CD4-positive, alpha-beta T cell treated with Interleukin-1 beta for 1 hour (primary cell): ENCODE results near the gene ARHGEF1.
"Not testable (repeated sequence)": the region's sequence is repeated elsewhere in the genome, so short reads cannot be mapped to it uniquely, and the experiment has no call there.

Experiments used
- DNase-seq, 2 donors: peaks; one replicate each; pipeline ENCODE4 v3.0.0-alpha.2; 2020 to 2022

ARHGEF1 gene

DNA sequence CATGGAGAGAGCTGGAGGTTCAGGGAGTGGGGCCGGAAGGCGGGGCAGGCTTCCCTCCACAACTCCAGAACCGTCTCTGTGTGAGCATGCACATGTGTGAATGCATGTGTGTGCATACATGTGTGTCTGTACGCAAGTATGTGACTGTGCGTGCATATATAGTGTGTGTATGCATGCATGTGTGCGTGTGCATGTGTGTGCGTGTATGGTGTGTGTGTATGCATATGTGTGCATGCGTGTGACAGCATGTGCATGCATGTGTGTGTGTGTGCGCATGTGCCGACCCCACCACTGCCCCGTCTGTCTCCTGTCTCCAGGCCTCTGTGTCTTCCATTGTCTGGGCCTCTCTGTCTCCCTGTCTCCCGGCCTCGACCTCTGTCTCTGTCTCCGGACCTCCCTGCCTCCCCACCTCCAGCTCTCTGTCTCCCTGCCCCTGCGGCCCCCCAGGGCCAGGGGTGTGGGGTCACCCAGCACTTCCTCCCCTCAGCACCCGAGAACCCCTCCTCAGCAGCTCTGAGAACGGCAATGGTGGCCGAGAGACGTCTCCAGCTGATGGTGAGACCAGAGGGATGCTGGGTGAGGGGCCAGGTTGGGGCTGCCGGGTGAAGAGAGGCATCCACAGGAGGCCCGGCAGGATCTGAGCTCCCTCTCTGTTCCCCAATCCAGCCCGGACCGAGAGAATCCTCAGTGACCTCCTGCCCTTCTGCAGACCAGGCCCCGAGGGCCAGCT is 22.5 kb downstream of the ARHGEF1 start:
- DNase-seq = no peak

- no peak for DNase-seq
Measured at GRCh38 chr19:41906271-41906670, 23.3 kb downstream of the ARHGEF1 start.

- DNase-seq = no peak
Measured at GRCh38 chr19:41906916-41907680, 24.1 kb downstream of the ARHGEF1 start.

DNA sequence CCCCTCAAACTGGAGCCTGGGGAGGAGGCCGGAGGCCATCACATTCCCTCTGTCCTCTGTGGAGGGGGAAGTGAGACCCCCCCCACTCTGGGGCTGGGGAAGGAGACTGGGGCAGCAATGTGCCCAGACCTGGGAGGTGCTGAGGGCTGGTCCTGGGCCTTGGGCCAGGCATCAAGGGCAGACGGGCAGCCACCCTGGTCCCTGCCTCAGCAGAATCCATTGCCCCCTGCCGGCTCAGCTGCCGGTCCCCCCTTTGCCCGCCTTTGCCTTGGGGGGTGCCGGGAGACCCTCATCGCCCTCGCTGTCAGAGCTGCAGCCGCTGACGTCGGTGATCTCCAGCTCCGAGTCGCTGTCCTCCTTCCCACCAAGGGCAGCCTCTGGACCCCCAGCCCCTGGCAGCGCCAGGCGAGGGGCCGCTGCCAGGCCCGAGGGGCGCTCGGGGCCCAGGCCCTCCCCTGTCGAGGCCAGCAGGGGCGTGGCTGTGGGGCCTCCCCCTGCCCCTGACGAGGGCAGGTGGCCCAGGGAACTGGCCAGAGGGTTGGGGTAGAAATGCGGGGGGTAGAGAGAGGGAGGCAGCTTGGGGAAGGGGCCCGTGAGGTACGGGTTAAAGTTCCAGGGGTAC is 25.1 kb downstream of the ARHGEF1 start:
- DNase-seq = no peak

- DNase-seq = no peak
Measured at GRCh38 chr19:41908724-41909464, 25.9 kb downstream of the ARHGEF1 start.

DNA sequence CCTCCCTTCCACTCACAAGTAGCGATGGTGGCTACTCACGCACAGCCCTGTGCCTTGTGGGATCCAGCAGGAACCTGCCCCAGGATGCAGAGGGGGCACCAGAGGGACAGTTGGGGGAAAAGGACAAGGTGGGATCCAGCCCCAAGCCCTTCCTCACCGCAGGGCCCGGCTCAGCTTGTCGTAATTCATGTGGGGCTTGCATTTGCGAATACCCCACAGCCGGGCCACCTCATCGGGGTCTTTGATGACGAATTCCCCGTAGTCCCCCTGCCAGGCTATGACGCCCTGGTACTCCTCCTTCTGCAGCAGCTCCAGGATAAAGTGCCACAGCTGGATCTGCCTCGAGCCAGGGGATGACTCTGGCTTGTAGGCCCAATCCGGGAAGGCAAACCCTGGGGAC is 26.7 kb downstream of the ARHGEF1 start:
- no peak for DNase-seq

DNA sequence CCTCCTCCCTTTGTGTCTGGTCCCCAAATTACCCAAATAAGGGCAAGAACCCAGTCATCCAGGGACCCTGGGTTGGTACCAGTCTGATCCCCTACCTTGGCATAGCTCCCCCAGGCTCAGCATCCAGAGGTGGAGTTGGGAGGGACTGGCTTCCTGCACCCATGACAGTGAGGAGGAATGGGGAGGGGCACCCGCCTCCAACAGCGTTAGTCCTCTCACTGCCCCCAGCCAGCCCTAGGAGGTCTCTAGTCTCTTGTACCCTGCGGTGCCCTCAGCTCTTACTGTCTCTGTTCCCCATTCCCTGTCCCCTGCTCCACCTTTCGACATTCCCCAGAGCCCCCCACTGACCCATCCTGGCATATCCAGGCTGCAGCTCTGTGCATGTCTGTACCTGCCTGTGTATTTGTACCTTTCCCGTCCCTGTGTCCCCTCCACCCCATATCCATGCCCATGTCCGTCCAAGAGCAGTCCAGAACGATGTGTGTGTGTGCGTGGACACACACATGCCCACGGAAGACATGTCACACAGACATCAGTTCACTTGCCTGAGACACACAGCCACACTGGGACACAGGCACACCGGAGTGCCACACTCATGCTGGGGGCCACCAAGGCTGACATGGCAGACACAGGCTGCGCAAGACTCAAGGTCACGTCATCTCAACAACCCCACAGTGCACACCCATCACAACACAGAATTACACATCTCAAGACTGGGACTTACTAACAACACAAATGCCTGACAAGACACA is 27.4 kb downstream of the ARHGEF1 start:
- DNase-seq = no peak

GRCh38 chr19:41910992-41911888 is 28.3 kb downstream of the ARHGEF1 start:
- no peak for DNase-seq

DNA sequence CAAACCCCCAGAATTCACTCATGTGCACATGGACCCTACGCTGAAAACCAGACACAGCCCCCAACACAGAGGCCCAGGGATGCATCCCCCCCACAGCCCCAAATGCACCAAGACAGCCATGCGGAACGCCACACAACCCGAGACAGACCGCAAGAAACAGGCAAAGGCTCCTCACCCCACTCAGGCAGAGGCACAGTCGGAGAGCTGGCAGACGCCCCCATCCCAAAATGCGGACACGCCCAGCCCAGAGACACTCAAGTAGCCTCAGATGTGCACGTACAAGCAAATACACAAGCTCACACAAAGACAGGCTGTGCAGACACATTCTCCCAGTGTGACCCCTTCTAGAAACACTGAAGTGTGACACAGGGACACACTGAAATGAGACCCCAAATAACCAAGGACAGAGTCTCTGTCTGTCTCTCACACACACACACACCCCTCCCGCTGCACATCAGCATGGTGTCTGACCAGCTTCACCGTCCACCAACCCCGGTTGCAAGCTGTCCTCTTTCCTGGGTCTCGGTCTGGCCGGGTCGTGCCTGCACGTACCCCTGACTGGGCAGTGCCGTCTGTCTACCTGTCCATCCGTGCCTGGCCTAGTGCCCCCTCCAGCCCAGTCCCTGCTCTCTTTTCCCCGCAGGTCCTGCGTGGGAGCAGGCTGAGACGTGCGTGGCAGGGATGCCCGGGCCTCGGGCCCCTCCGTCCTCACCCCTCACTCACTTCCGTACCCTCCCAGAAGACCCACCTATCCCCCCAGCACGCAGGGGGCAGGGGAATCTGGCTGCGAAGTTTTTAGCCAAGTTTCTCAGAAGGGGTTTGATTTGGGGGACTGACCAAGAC is 29.1 kb downstream of the ARHGEF1 start:
- DNase-seq = no peak

DNA sequence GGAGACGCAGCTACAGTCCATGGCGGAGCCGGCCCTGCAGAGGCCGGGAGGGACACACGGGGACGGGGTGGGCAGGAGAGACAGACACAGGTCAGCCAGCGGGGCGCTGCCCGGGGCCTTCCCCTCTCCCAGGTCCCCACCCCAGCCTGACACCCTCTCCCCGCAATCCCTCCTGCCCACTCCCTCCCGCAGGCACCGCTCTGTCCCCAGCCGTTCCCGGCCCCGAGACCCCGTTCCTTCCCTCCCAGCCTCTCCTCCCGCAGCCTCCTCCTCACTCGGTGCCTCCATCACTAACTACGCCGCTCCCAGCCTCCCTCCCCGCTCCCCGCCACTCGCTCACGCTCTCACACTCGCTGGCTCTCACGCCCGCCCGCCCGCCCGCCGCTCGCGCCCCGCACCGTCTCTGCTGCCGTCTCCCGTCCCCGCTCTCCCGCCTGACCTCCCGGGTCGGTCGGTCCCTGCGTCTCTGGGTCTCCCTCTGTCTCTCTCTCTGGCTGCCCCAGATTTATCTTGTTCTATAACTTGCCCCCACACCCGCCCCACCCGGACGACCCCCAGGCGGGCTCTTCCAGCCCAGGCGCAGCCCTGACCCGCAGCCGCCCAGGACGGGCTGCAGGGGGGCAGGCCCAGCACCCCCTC is 30.0 kb downstream of the ARHGEF1 start:
- DNase-seq = no peak

DNA sequence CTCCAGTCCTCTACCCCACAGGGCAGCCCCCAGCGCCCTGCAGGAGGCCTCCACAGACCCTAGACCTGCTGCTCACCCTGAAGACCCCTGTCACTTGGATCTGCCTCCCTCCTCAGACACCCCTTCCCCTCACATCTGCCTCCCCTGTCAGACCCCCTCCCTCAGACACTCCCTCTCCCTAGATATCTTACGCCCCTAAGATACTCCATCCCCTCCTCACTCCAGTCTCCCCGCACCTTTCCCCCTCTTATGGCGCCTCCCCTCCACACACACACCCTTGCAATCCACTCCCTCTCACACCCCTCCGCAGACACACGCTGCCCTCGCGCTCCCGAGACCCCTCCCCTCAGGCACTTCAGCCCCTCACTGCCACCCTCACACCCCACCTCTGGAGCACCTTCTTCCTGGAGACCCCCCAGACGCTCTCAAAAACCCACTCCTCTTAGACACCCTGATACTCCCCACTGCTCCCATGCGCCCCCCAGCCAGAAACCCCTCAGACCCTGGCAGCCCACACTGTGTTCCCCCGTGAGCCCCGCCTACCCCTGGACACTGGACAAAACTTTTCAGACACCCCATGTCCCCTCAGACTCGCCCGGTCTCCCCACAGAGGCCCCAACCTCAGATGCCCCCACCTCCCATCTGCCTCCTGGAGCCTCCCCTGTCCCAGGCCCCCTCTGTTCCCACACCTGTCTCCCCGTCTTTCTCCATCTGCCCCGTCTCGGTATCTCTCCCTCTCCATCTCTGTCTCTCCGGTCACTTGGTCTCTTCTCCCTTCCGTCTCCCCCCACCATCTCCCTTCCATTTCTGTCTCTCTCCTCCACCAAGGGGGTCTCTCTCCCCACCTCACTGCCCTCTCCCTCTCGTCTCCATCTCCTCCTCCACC is 30.8 kb downstream of the ARHGEF1 start:
- DNase-seq = no peak

- not testable (repeated sequence) for DNase-seq
Measured at GRCh38 chr19:41914424-41914834, 31.4 kb downstream of the ARHGEF1 start.

DNA sequence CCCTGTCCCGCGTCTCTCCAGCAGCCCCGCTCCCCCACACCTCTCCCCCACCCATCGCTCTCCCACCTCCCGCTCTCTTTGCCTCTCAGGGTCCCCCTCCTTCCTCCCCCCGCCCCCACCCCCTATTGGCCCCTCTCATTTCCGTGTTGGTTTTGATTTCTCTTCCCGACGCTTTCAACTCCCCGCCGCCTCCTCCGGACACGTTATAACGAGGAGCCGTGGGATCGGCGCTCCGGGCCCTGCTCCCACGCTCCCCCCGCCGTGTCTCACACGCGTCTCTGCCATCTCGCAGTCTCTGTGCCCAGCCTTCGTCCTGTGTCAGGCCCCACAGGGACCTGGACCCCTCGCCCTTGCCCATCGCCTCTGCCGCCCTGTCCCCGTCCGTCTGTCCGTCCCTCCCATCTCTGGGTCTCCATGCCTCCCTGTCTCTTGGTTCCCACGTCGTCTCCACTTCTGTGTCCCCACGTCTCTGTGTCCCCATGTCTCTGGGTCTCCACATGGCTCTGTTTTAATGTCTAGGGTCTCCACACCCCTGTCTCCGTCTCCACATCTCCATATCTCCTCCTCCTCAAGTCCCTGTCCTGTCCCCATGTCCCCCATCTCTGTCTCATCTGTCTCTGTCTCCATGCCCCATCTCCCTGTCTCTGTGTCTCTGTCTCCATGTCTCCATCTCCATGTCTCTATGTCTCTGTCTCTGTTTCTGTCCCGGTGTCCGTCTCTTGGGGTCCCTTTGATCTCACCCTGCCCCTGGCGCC is 32.2 kb downstream of the ARHGEF1 start:
- no peak for DNase-seq

DNA sequence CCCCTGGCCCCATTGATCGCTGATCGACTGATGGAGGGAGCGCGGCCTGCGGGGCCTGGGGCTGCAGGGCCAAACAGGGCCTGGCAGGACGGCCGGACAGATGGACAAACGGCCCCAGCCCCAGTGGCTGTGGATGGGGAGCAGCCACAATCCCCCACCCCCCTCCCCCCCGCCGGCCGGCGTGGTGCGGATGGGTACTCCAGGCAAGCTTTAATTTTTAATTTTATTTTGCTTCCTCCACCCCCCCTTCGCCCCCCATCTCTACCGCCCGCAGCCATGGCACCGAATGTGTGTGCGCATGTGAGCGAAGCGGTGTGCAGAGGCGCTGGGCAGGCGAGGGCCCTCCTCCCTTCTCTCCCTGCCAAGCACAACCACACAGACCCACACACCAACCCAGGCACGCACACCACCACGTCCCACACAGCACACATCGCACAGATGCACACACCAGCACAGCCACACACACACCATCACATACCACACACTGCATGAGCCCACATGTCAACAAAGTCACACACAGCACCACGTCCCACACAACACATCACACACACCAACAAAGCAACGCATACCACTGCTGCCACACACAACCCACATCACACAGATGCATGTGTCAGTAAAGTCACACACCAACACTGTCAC is 32.9 kb downstream of the ARHGEF1 start:
- no peak for DNase-seq

DNA sequence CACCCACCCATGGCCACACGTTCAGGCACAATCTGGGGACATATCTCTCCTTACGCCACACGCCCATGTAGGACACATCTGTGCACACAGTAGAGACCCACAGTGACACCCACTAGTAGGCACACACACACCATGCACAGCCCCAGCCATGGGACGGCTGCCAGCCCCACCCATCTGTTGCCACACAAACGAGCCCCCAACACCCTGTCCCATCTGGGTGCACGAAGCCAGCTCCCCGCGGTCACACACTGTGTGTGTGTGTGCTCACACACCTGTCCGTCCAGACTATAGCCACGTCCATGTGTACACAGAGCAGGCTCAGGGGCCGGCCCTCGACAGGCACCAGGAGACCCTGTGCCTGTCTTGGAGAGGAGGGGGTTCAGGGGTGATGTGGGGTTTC is 34.7 kb downstream of the ARHGEF1 start:
- no peak for DNase-seq

GRCh38 chr19:41918095-41918494 is 35.1 kb downstream of the ARHGEF1 start:
- DNase-seq = no peak

DNA sequence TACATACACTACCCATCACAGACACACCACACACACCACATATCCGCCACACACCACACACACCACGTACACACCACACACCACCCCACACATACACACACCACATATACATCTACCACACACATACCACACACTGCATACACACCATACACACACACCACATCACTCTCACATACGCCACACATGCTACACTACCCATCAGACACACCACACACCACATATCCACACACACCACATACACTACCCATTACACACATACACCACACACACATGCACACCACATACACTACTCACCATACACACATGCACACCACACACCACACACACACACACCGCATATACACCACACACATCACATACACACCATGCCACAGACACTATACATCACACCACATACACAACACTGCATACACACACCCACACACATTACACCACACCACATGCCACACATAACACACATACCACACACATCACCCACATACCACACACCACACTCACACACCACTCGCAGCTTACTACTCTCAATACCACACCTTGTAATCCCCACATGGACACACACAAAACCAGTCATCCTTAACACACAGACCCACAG is 35.8 kb downstream of the ARHGEF1 start:
- no peak for DNase-seq
